Dedifferentiated amniotic fluid mesenchymal stem cell (primary cell): Measurements from ENCODE around the gene COL23A1.

Experiments used
- DNase-seq: peaks from one replicate; pipeline ENCODE4 v3.0.0-alpha.2; 2016; ENCODE audit errors: extremely low spot score

COL23A1 gene

DNA sequence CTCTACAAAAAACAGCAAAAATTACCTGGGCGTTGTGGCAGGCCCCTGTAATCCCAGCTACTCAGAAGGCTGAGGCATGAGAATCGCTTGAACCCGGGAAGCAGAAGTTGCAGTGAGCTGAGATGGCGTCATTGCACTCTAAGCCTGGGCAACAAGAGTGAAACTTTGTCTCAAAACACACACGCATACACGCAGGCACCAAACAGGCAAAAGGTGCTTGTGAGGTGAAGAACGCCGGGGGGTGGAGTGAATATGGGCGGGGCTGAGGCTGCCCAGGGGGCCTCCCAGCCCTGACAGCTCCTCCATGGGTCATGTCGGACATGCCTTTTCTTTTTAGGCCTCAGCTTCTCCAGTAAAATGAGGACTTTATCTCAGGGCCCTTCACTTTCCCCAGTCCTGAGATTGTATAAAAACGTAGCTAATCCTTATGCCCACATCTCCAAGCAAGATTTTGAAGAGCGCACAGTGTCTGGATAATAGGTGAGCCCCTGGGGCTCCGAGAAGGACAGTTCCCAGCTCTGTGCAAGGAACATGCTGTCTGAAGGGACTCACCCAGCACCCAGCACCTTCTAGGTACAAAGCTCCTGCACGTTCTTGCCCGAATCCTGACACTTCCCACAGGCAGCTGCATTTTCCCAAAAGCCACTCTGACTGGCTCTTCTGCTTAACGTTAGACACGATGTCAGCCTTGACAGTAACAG is 168.3 kb downstream of the COL23A1 start:
- DNase-seq, result no peak

DNA sequence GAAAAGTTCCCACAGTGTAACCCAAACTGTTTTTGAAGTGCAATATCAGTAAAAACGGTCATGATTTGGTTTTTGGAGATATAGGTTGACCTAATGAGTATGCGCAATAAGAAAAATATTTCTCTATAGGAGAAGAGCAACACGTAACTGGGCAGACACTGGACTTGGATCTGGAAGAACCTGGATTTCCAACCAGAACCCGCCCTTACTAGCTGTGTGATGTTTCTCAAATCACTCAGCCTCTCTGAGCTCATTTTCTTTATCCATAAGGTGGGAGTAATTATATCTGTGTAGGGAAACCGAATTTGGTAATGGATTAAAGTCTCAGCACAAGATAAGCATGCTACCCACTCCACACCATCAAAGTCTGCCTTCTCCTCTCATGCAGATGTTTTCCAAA is 169.1 kb downstream of the COL23A1 start:
- no peak for DNase-seq

DNA sequence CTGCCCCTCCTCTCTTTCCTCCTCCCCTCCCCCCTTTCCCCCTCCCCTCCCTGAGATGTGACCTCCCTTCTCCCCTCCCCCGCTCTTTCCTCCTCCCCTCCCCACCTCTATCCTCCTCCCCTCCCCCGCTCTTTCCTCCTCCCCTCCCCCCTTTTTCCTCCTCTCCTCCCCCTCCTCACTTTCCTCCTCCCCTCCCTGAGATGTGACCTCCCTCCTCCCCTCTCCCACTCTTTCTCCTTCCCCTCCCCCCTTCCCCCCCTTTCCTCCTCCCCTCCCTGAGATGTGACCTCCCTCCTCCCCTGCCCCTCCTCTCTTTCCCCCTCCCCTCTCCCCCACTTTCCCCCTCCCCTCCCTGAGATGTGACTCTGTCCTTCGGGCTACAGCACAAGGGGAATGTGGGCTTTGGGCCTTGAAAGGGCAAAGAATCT is 169.8 kb downstream of the COL23A1 start:
- DNase-seq, result no peak

DNA sequence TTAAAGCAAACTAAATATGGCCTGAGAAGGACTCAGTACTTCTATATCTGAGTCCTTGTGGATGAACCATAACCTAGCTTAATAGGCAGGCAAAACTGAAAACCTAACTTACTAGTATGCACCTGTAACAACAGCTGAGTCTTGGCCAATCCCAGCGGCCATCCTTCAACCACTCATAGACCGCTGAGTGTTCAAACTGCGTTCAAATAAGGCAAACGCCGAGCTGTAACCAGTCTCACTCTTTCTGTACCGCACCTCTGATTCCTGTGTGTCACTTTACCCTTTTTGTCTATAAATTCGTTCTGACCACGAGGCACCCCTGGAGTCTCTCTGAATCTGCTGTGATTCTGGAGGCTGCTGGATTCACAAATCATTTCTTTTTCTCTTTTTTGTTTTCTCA is 170.5 kb downstream of the COL23A1 start:
- DNase-seq, result no peak

GRCh38 chr5:178419196-178419595 is 171.0 kb downstream of the COL23A1 start:
- no peak for DNase-seq

- no peak for DNase-seq
Observed at GRCh38 chr5:178418471-178419010, 171.7 kb downstream of the COL23A1 start.

- no peak for DNase-seq
Observed at GRCh38 chr5:178418031-178418430, 172.2 kb downstream of the COL23A1 start.

DNA sequence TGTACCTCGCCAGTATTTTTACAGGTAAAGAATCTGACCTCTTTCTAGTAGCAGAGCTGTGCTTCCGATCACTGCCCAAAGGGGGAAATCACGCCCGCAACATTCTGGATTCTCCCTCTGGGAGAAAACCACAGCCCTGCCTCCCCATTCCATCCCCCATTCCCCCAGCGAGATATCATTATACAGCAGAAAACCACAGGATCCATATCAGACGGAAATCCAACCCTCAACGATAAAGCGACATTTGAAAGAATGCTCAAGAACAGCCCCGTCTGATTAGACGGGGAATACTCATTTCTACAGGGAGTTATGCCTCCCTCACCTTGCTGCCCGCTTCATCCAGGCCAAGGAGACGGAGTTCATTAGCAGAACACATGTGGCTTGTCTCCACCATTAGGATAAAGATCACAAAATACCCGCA is 172.8 kb downstream of the COL23A1 start:
- DNase-seq, result no peak

DNA sequence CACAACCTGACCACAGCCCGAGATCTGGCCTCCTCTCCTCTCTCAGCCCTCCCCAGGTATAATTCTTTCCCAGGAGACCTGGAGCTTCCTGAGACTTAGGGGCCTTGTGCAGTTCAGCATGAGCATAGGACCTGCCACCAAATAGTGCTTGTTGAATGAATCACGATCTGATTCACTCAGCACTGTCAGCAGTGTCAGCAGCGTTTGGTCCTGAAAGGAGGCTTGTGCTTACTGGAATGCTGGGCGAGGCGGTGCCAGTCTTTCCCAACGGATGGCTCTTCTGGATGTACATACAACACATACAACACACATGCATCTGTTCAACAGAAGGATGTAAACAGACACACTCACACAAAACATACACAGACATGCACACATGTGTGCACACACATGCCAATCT is 173.3 kb downstream of the COL23A1 start:
- no peak for DNase-seq

DNA sequence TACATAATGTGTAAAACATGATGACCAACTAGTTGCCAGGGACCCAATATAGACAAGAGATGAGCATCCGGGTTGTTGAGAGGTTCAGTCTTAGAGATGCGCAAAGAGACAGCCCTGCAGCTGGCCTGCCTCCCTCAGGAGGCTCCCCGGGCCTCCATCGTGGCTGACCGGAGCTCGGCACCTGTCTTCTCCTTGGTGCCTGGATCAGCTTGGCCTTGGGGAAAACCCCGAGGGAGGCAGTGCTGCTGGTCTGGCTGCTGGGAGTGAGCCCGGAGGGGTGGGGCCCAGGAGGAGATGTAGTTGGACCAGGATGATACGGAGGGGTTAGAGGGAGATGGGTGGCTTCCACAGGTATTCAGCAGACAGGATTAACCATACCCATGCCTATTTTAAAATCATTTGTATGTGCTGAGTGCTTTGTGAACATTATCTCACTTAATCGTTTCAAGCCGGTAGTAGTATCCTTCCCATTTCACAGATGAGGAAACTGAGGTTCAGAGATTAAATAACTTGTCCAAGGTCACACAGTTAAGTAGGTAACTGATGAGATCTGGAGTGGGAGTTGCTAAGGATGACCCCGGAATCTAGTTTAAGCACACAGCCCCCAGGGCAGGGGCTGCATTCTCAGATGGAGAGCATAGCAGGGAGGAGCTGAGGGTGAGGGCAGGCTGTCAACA is 173.8 kb downstream of the COL23A1 start:
- DNase-seq, result no peak

DNA sequence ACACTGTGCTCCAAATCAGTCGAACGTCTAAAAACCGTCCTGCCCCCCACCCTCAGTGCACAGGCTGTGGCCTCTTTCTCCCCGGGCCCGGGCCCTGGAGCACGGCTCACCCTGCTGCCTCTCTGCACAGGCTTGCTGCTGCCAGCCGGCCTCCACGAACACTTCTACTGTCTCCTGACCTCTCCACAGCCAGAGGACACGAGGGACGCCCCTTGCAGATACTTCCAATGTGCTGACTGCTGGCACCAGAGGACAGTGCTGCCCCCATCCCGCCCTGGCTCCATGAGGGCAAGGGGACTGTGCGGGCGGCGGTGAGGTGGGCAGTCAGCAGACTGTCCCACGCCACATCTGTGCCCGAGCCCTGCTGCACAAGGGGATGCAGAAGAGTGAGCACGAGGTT is 174.8 kb downstream of the COL23A1 start:
- DNase-seq, result no peak

DNA sequence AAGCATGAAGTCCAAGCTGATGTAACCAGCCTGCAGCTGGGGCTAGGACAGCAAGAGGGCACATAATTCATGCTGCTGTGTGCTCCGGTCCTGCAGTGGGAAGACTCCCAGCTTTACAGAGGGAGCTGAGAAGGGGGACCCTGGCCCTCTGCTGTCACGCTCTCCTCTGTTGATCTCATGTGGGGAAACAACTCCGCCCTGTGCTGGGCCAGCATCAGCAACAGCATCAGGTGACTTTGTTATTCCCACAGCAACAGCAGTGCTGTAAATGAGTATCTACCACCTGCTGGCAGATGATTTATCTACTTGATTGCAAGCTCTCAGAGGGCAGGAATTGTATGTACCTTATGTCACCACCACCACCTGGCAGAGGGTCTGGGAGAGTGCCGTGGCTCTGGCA is 176.2 kb downstream of the COL23A1 start:
- DNase-seq, result no peak

- DNase-seq, result no peak
Observed at GRCh38 chr5:178411083-178411482, 179.1 kb downstream of the COL23A1 start.

- no peak for DNase-seq
Observed at GRCh38 chr5:178407646-178408045, 182.5 kb downstream of the COL23A1 start.

DNA sequence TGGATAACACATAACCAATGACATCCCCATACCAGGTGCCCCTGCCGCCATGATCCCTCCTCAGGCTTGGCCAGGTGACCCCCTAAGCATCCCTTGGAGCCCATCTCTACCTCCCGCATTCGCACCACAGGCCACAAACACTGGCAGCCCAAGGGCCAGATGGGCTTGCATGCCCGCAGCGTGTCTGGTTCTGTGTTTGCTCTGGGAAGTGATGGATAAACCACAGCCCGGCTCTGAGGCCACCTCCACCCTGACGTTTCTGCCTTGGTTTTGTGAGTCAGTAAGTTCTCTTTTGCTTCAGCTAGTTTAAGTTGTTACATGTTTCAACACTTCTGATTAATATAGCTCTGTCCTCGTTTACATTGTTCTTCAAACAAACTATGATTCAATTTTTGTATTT is 185.2 kb downstream of the COL23A1 start:
- DNase-seq, result no peak

DNA sequence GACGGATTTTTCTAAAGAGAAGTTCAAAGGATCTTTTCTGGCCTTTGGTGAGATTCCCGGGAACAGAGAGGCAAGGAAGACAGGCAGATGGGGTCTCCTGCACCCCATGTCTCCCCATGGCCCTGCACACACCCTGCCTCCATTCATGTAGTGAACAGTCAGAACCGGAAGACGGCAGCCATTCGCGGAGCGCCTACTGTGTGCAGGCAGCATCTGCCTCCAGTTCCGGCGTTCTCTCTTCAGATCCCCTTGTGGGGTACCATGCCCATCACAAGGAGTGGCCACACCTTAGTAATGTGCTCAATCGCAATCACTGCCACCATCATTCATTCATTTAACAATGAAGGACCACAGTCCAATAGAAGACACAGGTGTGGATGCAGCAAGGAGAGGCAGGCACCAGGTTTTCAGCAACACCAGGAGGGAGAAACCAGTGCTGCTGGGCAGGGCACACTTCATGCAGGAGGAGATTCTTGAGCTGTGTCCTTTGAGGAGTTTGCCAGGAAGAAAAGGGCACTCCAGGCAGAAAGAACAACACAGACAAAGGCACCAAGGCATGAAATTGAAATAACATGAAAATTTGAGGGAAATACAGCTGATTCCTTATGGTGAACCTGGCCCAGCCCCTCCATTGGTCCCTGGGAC is 186.1 kb downstream of the COL23A1 start:
- no peak for DNase-seq

DNA sequence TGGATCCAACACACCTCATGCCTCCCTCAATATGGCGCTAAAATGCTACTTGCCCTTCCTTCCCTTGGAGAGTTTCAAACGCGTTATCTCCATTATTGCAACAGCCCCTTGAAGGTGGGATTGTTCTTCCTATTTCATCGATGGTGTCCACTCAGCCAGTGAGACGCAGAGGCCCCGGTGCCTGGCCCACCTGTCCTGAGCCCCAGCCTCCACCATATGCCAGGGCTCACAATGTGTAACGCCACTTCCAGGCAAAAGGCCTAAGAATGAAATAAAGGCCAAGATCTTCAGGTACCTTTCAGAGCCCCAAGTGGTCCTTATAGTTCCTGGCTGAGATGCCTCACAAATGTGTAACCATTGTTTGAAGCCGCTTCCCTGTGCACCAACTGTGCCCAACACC is 186.8 kb downstream of the COL23A1 start:
- no peak for DNase-seq

DNA sequence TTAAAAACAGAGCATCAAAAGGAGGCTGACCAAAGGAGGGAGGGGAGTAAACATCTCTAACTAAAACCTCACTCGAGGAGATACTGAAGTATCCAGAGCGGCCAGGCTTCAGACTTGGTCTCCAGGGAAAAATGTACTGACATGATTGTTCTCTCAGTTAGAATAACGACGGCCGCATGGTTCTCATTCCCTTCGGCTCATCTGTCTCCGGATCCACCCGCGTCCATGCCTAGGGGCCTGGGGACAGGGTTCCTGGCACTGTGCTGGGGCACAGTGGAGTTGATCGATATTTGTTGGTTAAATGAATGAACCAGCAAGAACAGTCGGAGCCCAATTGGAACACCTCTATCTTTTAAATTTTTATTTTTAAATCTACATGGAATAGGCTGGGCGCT is 190.5 kb downstream of the COL23A1 start:
- DNase-seq, result no peak

DNA sequence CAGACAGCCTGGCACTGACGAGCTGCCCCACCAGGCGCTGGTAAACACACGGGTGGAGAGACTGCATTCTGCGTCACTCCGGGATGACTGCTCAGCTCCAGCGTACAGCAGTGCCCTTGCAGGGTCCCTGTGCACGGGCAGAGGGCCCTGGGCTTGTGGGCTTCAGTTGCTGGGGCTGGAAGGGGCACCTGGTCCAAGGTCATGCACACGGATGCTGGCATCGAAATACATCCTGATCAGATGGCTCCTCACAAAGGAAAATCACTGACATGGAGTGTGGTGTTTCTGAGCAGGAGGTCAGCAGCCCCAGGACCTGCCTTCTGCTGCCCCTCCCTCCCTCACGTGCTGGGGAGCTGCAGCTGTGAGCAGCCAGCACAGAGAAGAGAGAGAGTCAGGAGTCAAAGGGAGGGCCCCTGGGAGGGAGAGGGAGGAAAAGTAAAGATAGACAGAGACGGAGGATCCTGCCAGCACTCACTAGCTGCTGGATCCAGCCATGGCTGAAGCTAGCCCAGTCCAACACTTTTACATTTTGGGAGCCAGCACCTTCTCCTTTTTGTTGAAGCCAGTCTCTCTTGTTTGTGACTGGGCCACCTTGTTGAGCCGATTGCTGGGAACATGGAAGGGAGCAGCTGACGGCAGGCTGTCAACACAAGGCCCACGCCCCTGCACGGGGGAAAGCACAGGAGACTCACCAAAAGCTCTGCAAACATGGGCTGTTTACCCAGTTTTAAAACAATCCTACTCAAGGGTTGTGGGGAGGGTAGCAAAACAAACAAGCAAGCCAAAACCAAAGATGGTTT is 191.1 kb downstream of the COL23A1 start:
- DNase-seq, result no peak

GRCh38 chr5:178396796-178397720 is 193.1 kb downstream of the COL23A1 start:
- DNase-seq, result no peak

DNA sequence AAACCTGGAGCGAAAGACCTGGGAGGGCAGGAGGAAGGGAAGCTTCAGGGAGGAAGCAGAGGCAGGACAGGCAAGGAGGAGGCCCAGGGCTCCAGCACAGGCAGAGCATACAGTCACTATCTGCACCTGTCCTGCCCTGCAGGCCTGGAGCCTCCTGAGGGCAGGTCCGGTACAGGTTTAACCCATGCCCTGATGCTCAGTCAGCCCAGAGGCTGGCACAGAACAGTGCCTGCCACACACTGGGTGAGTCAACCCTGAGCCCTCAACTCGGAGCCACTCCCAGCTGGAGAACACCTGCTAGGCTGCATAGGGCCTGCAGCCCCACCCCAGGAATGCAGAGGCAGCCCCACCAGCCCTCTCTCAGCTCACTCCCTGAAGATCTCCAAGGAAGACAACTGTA is 196.1 kb downstream of the COL23A1 start:
- DNase-seq, result no peak
